Measurements from ENCODE around the gene DDX20. TPM values are rescaled to one million over a fixed set of nuclear protein-coding genes. Genes with fewer than 3 reads are reported as not detected.
A peak's percentile ranks its signal among the peaks of the same experiment; 100 is the strongest.

Gene DDX20
- total and polyA plus RNA-seq, 2 of the 8 experiments (the other 6 are each of a cell fraction or from before 2014, with no cell fraction given): 7.5 to 24.7 TPM

DNA sequence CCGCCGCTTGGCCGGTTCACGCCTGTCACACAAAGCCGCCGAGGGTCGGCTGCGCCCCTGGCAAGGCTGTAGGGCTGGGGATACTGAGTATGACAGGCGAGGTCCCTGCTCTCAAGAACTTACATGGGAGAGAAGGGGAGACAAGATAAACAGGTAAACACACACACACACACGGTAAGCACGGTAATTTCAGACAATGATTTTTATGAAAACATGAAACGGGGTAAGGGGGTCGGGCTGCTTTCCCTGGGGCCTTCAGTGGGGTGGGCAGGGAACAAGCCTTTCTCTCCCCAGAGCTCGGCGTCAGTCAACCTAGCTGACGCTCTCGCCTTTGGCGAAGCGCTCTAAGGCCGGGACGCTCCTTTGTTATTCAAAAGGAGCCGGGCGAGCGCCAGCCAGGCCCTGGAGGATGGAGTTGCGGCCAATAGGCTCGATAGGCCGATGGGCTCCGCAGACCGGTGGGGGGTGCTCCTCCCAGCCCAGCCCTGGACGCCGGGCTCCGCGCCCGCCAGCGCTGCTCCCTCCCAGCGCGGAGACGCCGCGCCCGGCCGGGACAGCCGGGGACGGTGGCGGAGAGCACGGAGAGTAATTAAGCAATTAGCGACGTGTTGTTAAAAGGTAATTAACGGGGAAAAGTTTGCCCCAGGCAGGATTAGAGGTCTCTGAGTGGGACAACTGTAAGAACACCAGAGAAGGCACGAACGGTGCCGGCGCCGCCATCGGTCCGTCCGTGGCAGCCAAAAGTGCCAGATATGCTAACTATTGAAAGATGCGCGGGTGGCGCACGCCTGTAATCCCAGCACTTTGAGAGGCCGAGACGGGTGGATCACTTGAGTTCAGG is 15.6 kb upstream of the DDX20 start:
- H4K91ac ChIP-seq (replicated peaks; ENCODE audit: insufficient read length, low read length): peak overlapping the region; percentile 71
- H3K56ac ChIP-seq (replicated peaks; ENCODE audit: insufficient read length, low read depth, low read length): no peak overlapping the region
- peak overlapping the region; percentile 91 for H2BK12ac ChIP-seq (ENCODE audit: low read depth, low read length)
- H2BK20ac ChIP-seq (ENCODE audit: low read length): no peak overlapping the region
- 0 out of 2 replicates have a peak overlapping the region, but pooled peaks have one; percentile 5 for H2BK15ac ChIP-seq (ENCODE audit: low read length)
- H2BK5ac ChIP-seq (ENCODE audit: low read depth, low read length): peak overlapping the region; percentile 84
- H3K36me3 ChIP-seq (ENCODE audit: control insufficient read depth in 2 of 4, insufficient read depth in 4 of 4, low read length in 3 of 4): no peaks in the 10 kb centered on the region
- peaks cover 0 to 6% (median 4%) of the 10 kb centered on the region in 4 experiments; a peak in 3 of 7 replicates for H3K27me3 ChIP-seq (replicated peaks in 1 of 4; ENCODE audit: control insufficient read depth in 3 of 4, extremely low read depth in 1 of 4, insufficient read depth in 3 of 4, low read length in 3 of 4)
- peaks cover 0 to 10% of the 10 kb centered on the region in 2 experiments for H4K20me1 ChIP-seq (replicated peaks in 1 of 2; ENCODE audit: control insufficient read depth in 1 of 2, insufficient read depth in 2 of 2, low read length in 2 of 2)
- peak overlapping the region; percentile 16; the same call in 1 of the 2 replicates for H3K27ac ChIP-seq (ENCODE audit: low read depth, low read length)
- H3K9me3 ChIP-seq (ENCODE audit: insufficient read depth in 2 of 2, low read depth in 1 of 2, low read length in 1 of 2): no peaks in the 10 kb centered on the region
- H3K4ac ChIP-seq (replicated peaks; ENCODE audit: insufficient read length, low read depth, low read length): peak overlapping the region; percentile 71
- H3K23ac ChIP-seq (ENCODE audit: insufficient read length): no peak overlapping the region
- H3K4me1 ChIP-seq (replicated peaks in 1 of 4; ENCODE audit: control insufficient read depth in 3 of 4, insufficient read depth in 4 of 4, low read length in 3 of 4): peaks cover 19 to 26% (median 23%) of the 10 kb centered on the region in 4 experiments
- peak in 1 of 2 experiments; percentile 87 for DNase-seq (ENCODE audit: low read depth in 1 of 2, low spot score in 2 of 2)
- peaks cover 16% of the 10 kb centered on the region; the same call in 1 of the 2 replicates for H3K23me2 ChIP-seq (ENCODE audit: low read depth, low read length)
- peaks cover 0 to 21% of the 10 kb centered on the region in 2 experiments; a peak in 3 of 4 replicates for H3K79me2 ChIP-seq (ENCODE audit: control insufficient read depth in 1 of 2, insufficient read depth in 2 of 2, low read length in 2 of 2)
- H3K4me2 ChIP-seq (ENCODE audit: insufficient read depth in 1 of 2, low read depth in 2 of 2, low read length in 2 of 2): peak overlapping the region; percentile 89 to 97
- ChIA-PET CTCF (ENCODE audit: partially characterized antibody) (interaction anchor here (1.1 to 42.0 kb wide), 4 partner anchors 4 to 246 kb away, joined by 3 to 1070 read pairs (median 538); partner anchors contain the start of genes DDX20 and INKA2), POLR2A (ENCODE audit: partially characterized antibody) (interaction anchor here (0.9 to 19.0 kb wide), 5 partner anchors 10 to 224 kb away, joined by 3 to 343 read pairs (median 31); partner anchors contain the start of gene DDX20)
- peak overlapping the region; percentile 33 for H2BK120ac ChIP-seq (replicated peaks; ENCODE audit: low read depth, low read length)
- H3K79me1 ChIP-seq (ENCODE audit: low read depth, low read length): no peaks in the 10 kb centered on the region; the same call in 1 of the 2 replicates
- FAIRE-seq: no peak
- H2AFZ ChIP-seq (ENCODE audit: low read length): peak overlapping the region; percentile 54; the same call in 1 of the 2 replicates
- no peak overlapping the region for H2AK5ac ChIP-seq (ENCODE audit: low read depth, low read length)
- no peak overlapping the region for H3K14ac ChIP-seq (ENCODE audit: insufficient read length)
- 3% methylated on average over 63 of the region's 63 CpGs; no CpG with 5 or more reads in 1 of the 2 experiments for WGBS, 2 experiments (ENCODE audit: extremely low coverage in 1 of 2, insufficient coverage in 1 of 2, insufficient read length in 1 of 2, insufficient replicate concordance in 2 of 2, low coverage in 1 of 2, low lambda C conversion rate in 2 of 2, missing lambda C conversion rate in 1 of 2)
- peak overlapping the region; percentile 62 for H4K5ac ChIP-seq (ENCODE audit: insufficient read length, low read depth, low read length)
- H3K4me3 ChIP-seq (ENCODE audit: extremely low read depth in 1 of 4, insufficient read depth in 2 of 4, low read depth in 3 of 4, low read length in 4 of 4): peak overlapping the region; percentile 62 to 74 (median 71)
- peak overlapping the region; percentile 93 for H3K18ac ChIP-seq (ENCODE audit: extremely low read depth, low read length)
- H3K9ac ChIP-seq (replicated peaks in 1 of 4; ENCODE audit: extremely low read depth in 1 of 4, low read depth in 3 of 4, low read length in 3 of 4): peak overlapping the region in 3 of 4 experiments; percentile 39 to 64 (median 44); a peak in 6 of 7 replicates
- H4K8ac ChIP-seq (ENCODE audit: extremely low read depth, insufficient read depth, low read length): peak overlapping the region; percentile 35; the same call in 1 of the 2 replicates
- TF ChIP-seq EZH2 (IDR thresholded peaks at IDR 0.05; ENCODE audit: low read depth, low read length, severe bottlenecking): no peak
- TF ChIP-seq YY1 (IDR thresholded peaks at IDR 0.05; ENCODE audit: low read depth, low read length): peak; percentile 55; the same call in 1 of the 2 replicates
- TF ChIP-seq SUZ12 (IDR thresholded peaks at IDR 0.05; ENCODE audit: low read length): no peak
- no peak for TF ChIP-seq JUN (IDR thresholded peaks at IDR 0.05; ENCODE audit: low read depth, low read length)
- TF ChIP-seq NANOG (IDR thresholded peaks at IDR 0.05; ENCODE audit: insufficient read depth, low read depth, low read length, poor library complexity, severe bottlenecking): peak; percentile 31
- 0 out of 4 replicates have a peak, but pooled peaks of 1 of the 2 experiments have one; percentile 14 for TF ChIP-seq RAD21 (IDR thresholded peaks at IDR 0.05 in 1 of 2, conservative IDR thresholded peaks at IDR 0.05 in 1 of 2; ENCODE audit: low read depth in 2 of 2, low read length in 2 of 2)
- peak; percentile 26; the same call in 1 of the 2 replicates for TF ChIP-seq KDM1A (IDR thresholded peaks at IDR 0.05; ENCODE audit: borderline replicate concordance, low read length)
- peak; percentile 77; the same call in 1 of the 2 replicates for TF ChIP-seq POU5F1 (IDR thresholded peaks at IDR 0.05; ENCODE audit: low read depth, low read length)
- TF ChIP-seq POLR2A (IDR thresholded peaks at IDR 0.05; ENCODE audit: control extremely low read depth in 1 of 2, low read depth in 2 of 2, low read length in 2 of 2): peak in 1 of 2 experiments; percentile 22; a peak in 1 of 3 replicates
